H1 (cell line): Measurements from ENCODE around the gene CACNG1. TPM values are rescaled to one million over a fixed set of nuclear protein-coding genes. Genes with fewer than 3 reads are reported as not detected.

Experiments
- CTCF ChIA-PET: fragments of 300-600 bp; sonication (Branson Sonifier 250); formaldehyde crosslinking; loops from one replicate; lab custom pipeline; 2021; ENCODE audit not compliant: partially characterized antibody; lab: Charles Lee
- POLR2A ChIA-PET: fragments of 300-600 bp; sonication (Branson Sonifier 250); formaldehyde crosslinking; loops from one replicate; lab custom pipeline; 2021; ENCODE audit warnings: inconsistent platforms; ENCODE audit not compliant: partially characterized antibody; lab: Charles Lee
- DNase-seq, 2 experiments: peaks; one replicate each; pipeline versions ENCODE4 v3.0.0 to v3.0.0-alpha.2; 2010 to 2022; ENCODE audit warnings: low spot score in 2 of 2, low read depth in 1 of 2, mixed read lengths in 1 of 2
- FAIRE-seq: peaks from 2 replicates; lab custom pipeline; 2011; peaks lifted over from hg19 to GRCh38; lab: Jason Lieb, UNC
- H2AFZ ChIP-seq: 2 replicates; pipeline ENCODE4 v1.8.1; 2012; ENCODE audit warnings: low read length, inconsistent platforms
- H2AK5ac ChIP-seq: 2 replicates; pipeline ENCODE4 v1.6.1; 2013; ENCODE audit warnings: low read depth, low read length
- H2BK120ac ChIP-seq: replicated peaks from 2 replicates; pipeline ENCODE3; 2013; ENCODE audit warnings: low read depth, low read length, inconsistent platforms
- H2BK12ac ChIP-seq: 2 replicates; pipeline ENCODE4 v1.6.1; 2013; ENCODE audit warnings: low read depth, low read length
- H2BK15ac ChIP-seq: 2 replicates; pipeline ENCODE4 v1.6.1; 2013; ENCODE audit warnings: low read length
- H2BK20ac ChIP-seq: 2 replicates; pipeline ENCODE4 v1.6.1; 2013; ENCODE audit warnings: low read length
- H2BK5ac ChIP-seq: 2 replicates; pipeline ENCODE4 v1.6.1; 2013; ENCODE audit warnings: low read depth, low read length
- H3K14ac ChIP-seq: 2 replicates; pipeline ENCODE4 v1.6.1; 2013; ENCODE audit warnings: inconsistent platforms; ENCODE audit not compliant: insufficient read length
- H3K18ac ChIP-seq: 2 replicates; pipeline ENCODE4 v1.6.1; 2013; ENCODE audit warnings: low read length; ENCODE audit errors: extremely low read depth
- H3K23ac ChIP-seq: 2 replicates; pipeline ENCODE4 v1.6.1; 2013; ENCODE audit warnings: inconsistent platforms; ENCODE audit not compliant: insufficient read length
- H3K23me2 ChIP-seq: 2 replicates; pipeline ENCODE4 v1.6.1; 2013; ENCODE audit warnings: low read depth, low read length
- H3K27ac ChIP-seq: 2 replicates; pipeline ENCODE4 v1.6.1; 2011; ENCODE audit warnings: low read depth, low read length, inconsistent platforms
- H3K27me3 ChIP-seq, 4 experiments: replicated peaks in 1 of 4; 1 replicate in 1 of 4; 2 replicates in 3 of 4; pipeline versions ENCODE4 v1.6.1 to v1.8.1; 2011 to 2013; ENCODE audit warnings: low read length in 3 of 4, mild to moderate bottlenecking in 3 of 4, inconsistent platforms in 2 of 4, mixed read lengths in 2 of 4, moderate library complexity in 1 of 4; ENCODE audit not compliant: control insufficient read depth in 3 of 4, insufficient read depth in 3 of 4; ENCODE audit errors: extremely low read depth in 1 of 4
- H3K36me3 ChIP-seq, 4 experiments: 2 replicates each; pipeline versions ENCODE4 v1.6.1 to v1.8.1; 2011 to 2013; ENCODE audit warnings: mild to moderate bottlenecking in 4 of 4, low read length in 3 of 4, moderate library complexity in 2 of 4, control low read depth in 1 of 4, inconsistent platforms in 1 of 4; ENCODE audit not compliant: insufficient read depth in 4 of 4, control insufficient read depth in 2 of 4
- H3K4ac ChIP-seq: replicated peaks from 2 replicates; pipeline ENCODE3; 2013; ENCODE audit warnings: low read length, low read depth, mixed read lengths, inconsistent platforms; ENCODE audit not compliant: insufficient read length
- H3K4me1 ChIP-seq, 4 experiments: replicated peaks in 1 of 4; 1 replicate in 1 of 4; 2 replicates in 3 of 4; pipeline versions ENCODE4 v1.6.1 to v1.8.1; 2011 to 2013; ENCODE audit warnings: low read length in 3 of 4, inconsistent platforms in 2 of 4, mixed read lengths in 1 of 4; ENCODE audit not compliant: insufficient read depth in 4 of 4, control insufficient read depth in 3 of 4
- H3K4me2 ChIP-seq, 2 experiments: 2 replicates each; pipeline versions ENCODE4 v1.6.1 to v1.8.1; 2011 to 2013; ENCODE audit warnings: low read depth in 2 of 2, low read length in 2 of 2, control low read depth in 1 of 2, inconsistent platforms in 1 of 2, mild to moderate bottlenecking in 1 of 2; ENCODE audit not compliant: insufficient read depth in 1 of 2
- H3K4me3 ChIP-seq, 4 experiments: fragments of 200-600, 300-600 bp in 1 of 4; sonication (generic), shearing (Covaris generic), sonication (Bioruptor Twin) in 1 of 4; 2 replicates each; pipeline versions ENCODE4 v1.5.1 to v1.8.1; 2011 to 2016; ENCODE audit warnings: low read length in 4 of 4, low read depth in 3 of 4, control low read depth in 2 of 4, inconsistent platforms in 2 of 4, mild to moderate bottlenecking in 2 of 4, mixed read lengths in 1 of 4, moderate library complexity in 1 of 4; ENCODE audit not compliant: insufficient read depth in 2 of 4; ENCODE audit errors: extremely low read depth in 1 of 4
- H3K56ac ChIP-seq: replicated peaks from 2 replicates; pipeline ENCODE3; 2013; ENCODE audit warnings: low read depth, mild to moderate bottlenecking, mixed read lengths, low read length, inconsistent platforms; ENCODE audit not compliant: insufficient read length
- H3K79me1 ChIP-seq: 2 replicates; pipeline ENCODE4 v1.6.1; 2013; ENCODE audit warnings: low read depth, low read length, control low read depth
- H3K79me2 ChIP-seq, 2 experiments: 2 replicates each; pipeline versions ENCODE4 v1.6.1 to v1.8.1; 2012 to 2013; ENCODE audit warnings: low read length in 2 of 2, mild to moderate bottlenecking in 2 of 2, inconsistent platforms in 1 of 2; ENCODE audit not compliant: insufficient read depth in 2 of 2, control insufficient read depth in 1 of 2
- H3K9ac ChIP-seq, 4 experiments: replicated peaks in 1 of 4; 1 replicate in 1 of 4; 2 replicates in 3 of 4; pipeline versions ENCODE4 v1.6.1 to v1.8.1; 2011 to 2013; ENCODE audit warnings: low read depth in 3 of 4, low read length in 3 of 4, control low read depth in 2 of 4, mild to moderate bottlenecking in 2 of 4, moderate library complexity in 2 of 4, inconsistent platforms in 1 of 4; ENCODE audit errors: extremely low read depth in 1 of 4
- H3K9me3 ChIP-seq, 2 experiments: 2 replicates each; pipeline versions ENCODE4 v1.6.1 to v1.8.1; 2012 to 2013; ENCODE audit warnings: mild to moderate bottlenecking in 2 of 2, moderate library complexity in 2 of 2, control low read depth in 1 of 2, inconsistent platforms in 1 of 2, low read depth in 1 of 2, low read length in 1 of 2, mixed read lengths in 1 of 2; ENCODE audit not compliant: insufficient read depth in 2 of 2
- H4K20me1 ChIP-seq, 2 experiments: replicated peaks in 1 of 2; 2 replicates each; pipeline versions ENCODE3 to v1.8.1; 2011 to 2013; ENCODE audit warnings: inconsistent platforms in 2 of 2, low read length in 2 of 2, mild to moderate bottlenecking in 1 of 2; ENCODE audit not compliant: insufficient read depth in 2 of 2, control insufficient read depth in 1 of 2
- H4K5ac ChIP-seq: 2 replicates; pipeline ENCODE4 v1.6.1; 2013; ENCODE audit warnings: low read length, low read depth, mixed read lengths, inconsistent platforms; ENCODE audit not compliant: insufficient read length
- H4K8ac ChIP-seq: 2 replicates; pipeline ENCODE4 v1.8.0; 2013; ENCODE audit warnings: mild to moderate bottlenecking, moderate library complexity, low read length, inconsistent platforms; ENCODE audit not compliant: insufficient read depth; ENCODE audit errors: extremely low read depth
- H4K91ac ChIP-seq: replicated peaks from 2 replicates; pipeline ENCODE3; 2013; ENCODE audit warnings: low read length, mixed read lengths, inconsistent platforms; ENCODE audit not compliant: insufficient read length
- BCL11A ChIP-seq, 2 experiments: IDR thresholded peaks; one replicate each; pipeline ENCODE4 v1.6.1; 2011; ENCODE audit warnings: low read depth in 2 of 2, low read length in 2 of 2, mild to moderate bottlenecking in 2 of 2
- CBX8 ChIP-seq: fragments of 300-800, 300-1000 bp; sonication (generic); IDR thresholded peaks from 2 replicates; pipeline ENCODE4 v1.7.1; 2016; ENCODE audit warnings: low read depth, low read length, borderline replicate concordance
- CHD1 ChIP-seq: IDR thresholded peaks from 2 replicates; pipeline ENCODE4 v1.6.1; 2012; ENCODE audit warnings: low read depth, low read length, improper control_type of control experiment
- CHD2 ChIP-seq: IDR thresholded peaks from 2 replicates; pipeline ENCODE4 v1.6.1; 2012; ENCODE audit warnings: low read length, improper control_type of control experiment
- EZH2 ChIP-seq: fragments of 200-600 bp; sonication (generic); IDR thresholded peaks from 2 replicates; pipeline ENCODE4 v1.7.1; 2012; ENCODE audit warnings: low read depth, mild to moderate bottlenecking, moderate library complexity, low read length, inconsistent platforms; ENCODE audit not compliant: severe bottlenecking
- GABPA ChIP-seq: IDR thresholded peaks from 2 replicates; pipeline ENCODE4 v1.6.1; 2011; ENCODE audit warnings: mild to moderate bottlenecking, low read length, moderate library complexity, borderline replicate concordance; ENCODE audit not compliant: insufficient read depth
- NRF1 ChIP-seq: IDR thresholded peaks from 2 replicates; pipeline ENCODE4 v1.6.1; 2011; ENCODE audit warnings: mild to moderate bottlenecking, low read depth, low read length, improper control_type of control experiment
- POLR2AphosphoS5 ChIP-seq: IDR thresholded peaks from 2 replicates; pipeline ENCODE4 v1.6.1; 2011; ENCODE audit warnings: low read depth, low read length
- POU5F1 ChIP-seq: IDR thresholded peaks from 2 replicates; pipeline ENCODE4 v1.6.1; 2011; ENCODE audit warnings: low read depth, mild to moderate bottlenecking, low read length, moderate library complexity
- RBBP5 ChIP-seq: IDR thresholded peaks from 2 replicates; pipeline ENCODE4 v1.7.1; 2012; ENCODE audit warnings: low read depth, mild to moderate bottlenecking, inconsistent platforms, low read length, moderate library complexity, borderline replicate concordance
- SAP30 ChIP-seq: fragments of 300-600 bp; sonication (generic); IDR thresholded peaks from 2 replicates; pipeline ENCODE4 v1.7.1; 2012; ENCODE audit warnings: low read length, moderate library complexity, mild to moderate bottlenecking, inconsistent platforms; ENCODE audit not compliant: insufficient read depth, insufficient replicate concordance
- TBP ChIP-seq: IDR thresholded peaks from 2 replicates; pipeline ENCODE4 v1.6.1; 2011; ENCODE audit warnings: low read depth, low read length, improper control_type of control experiment
- TEAD4 ChIP-seq: IDR thresholded peaks from 2 replicates; pipeline ENCODE4 v1.6.1; 2012; ENCODE audit warnings: low read depth, low read length, inconsistent platforms, mixed read lengths
- WGBS, 2 experiments: shearing (Covaris generic) in 1 of 2; methylation state at CpG; one replicate each; pipeline versions ENCODE4 v1.1.6 to v1.1.7; 2013 to 2015; ENCODE audit warnings: low lambda C conversion rate in 2 of 2, mixed read lengths in 2 of 2, inconsistent platforms in 1 of 2, low coverage in 1 of 2, missing lambda C conversion rate in 1 of 2; ENCODE audit not compliant: insufficient replicate concordance in 2 of 2, insufficient coverage in 1 of 2, insufficient read length in 1 of 2; ENCODE audit errors: extremely low coverage in 1 of 2, missing lambda C conversion rate in 1 of 2; 5-methylcytosine and 5-hydroxymethylcytosine counted together
- polyA plus RNA-seq, 7 experiments: library from polyadenylated mRNA; depleted of rRNA in 3 of 7; stranded (reverse) in 5 of 7; unstranded in 2 of 7; fragments of >200 nt in 5 of 7; fragments of 200-250 nt in 2 of 7; gene quantifications; 1 replicate in 5 of 7; 2 replicates in 1 of 7; 4 replicates in 1 of 7; pipeline versions ENCODE4 v1.2.1 to v1.2.3, GENCODE V29; 2011 to 2013; ENCODE audit warnings: missing spikeins in 2 of 7, mixed read lengths in 2 of 7
- total RNA-seq: library from RNA; stranded (reverse); fragmentation: NEBNext Ultra II Directional; extraction: Animal tissue kit (Norgen Biotek cat#: 25700); gene quantifications from 2 replicates; pipeline ENCODE4 v1.2.1, GENCODE V29; 2021

Gene CACNG1
- total and polyA plus RNA-seq, 2 of the 8 experiments (the other 6 are each of a cell fraction or from before 2014, with no cell fraction given), result not detected

DNA sequence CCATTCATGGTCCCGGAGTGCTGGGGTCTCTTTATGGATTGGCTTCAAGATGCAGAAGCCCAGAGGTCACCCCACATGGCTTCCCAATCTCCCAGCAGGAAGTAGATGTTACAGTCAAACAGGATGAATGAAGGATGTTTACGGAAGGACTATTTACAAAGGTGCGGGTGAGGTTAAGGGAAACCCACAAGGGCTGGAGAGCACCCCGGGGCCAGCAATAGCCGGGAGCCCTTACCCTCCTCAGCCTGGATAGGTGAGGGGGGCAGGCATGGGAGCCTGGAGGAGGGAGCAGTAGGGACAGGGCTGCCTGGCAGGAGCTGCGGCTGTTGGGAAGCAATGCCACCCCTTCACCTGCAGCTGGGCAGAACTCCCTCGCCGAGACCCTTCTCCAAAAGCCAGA, 24.5 kb upstream of the CACNG1 start:
- TF ChIP-seq TEAD4 (no peak), POLR2AphosphoS5 (no peak), GABPA (no peak), POU5F1 (no peak), RBBP5 (no peak), SAP30 (no peak), EZH2 (no peak), BCL11A (IDR thresholded peaks at IDR 0.05; ENCODE audit: low read depth in 2 of 2, low read length in 2 of 2) (no peak), CHD1 (no peak), TBP (no peak), CHD2 (no peak), CBX8 (no peak), NRF1 (no peak)
- Histone ChIP-seq H2AK5ac (no peak overlapping the region), H4K20me1 (peaks cover 0 to 4% of the 10 kb centered on the region in 2 experiments), H2BK5ac (no peak overlapping the region), H4K8ac (no peak overlapping the region), H3K56ac (no peak overlapping the region), H3K36me3 (no peaks in the 10 kb centered on the region), H3K4ac (no peak overlapping the region), H3K23ac (no peak overlapping the region), H2BK20ac (no peak overlapping the region), H3K18ac (no peak overlapping the region), H3K9ac (no peak overlapping the region), H3K4me1 (no peaks in the 10 kb centered on the region; a peak in 1 of 7 replicates), H3K79me1 (no peaks in the 10 kb centered on the region), H3K27me3 (no peaks in the 10 kb centered on the region), H4K5ac (no peak overlapping the region), H3K4me2 (no peak overlapping the region), H2BK120ac (no peak overlapping the region), H3K27ac (no peak overlapping the region), H3K4me3 (no peak overlapping the region), H2AFZ (no peak overlapping the region), H3K79me2 (no peaks in the 10 kb centered on the region), H3K23me2 (no peaks in the 10 kb centered on the region), H4K91ac (no peak overlapping the region), H3K14ac (no peak overlapping the region), H3K9me3 (no peaks in the 10 kb centered on the region), H2BK15ac (no peak overlapping the region), H2BK12ac (no peak overlapping the region)
- ChIA-PET POLR2A (no interaction called here), CTCF (interaction anchor here (0.7 to 2.5 kb wide), 6 partner anchors 11 to 181 kb away, joined by 3 to 10 read pairs (median 3); no protein-coding TSS in a partner anchor)
- DNase-seq (no peak), FAIRE-seq (no peak)
- 86% methylated on average over 8 of the region's 8 CpGs; no CpG with 5 or more reads in 1 of the 2 experiments for WGBS, 2 experiments
